ENCODE data around the gene TMPRSS13. TPM values are rescaled to one million over a fixed set of nuclear protein-coding genes. Genes with fewer than 3 reads are reported as not detected.

The TMPRSS13 gene
- total and polyA plus RNA-seq, 2 experiments from 2014 or later = not detected

DNA sequence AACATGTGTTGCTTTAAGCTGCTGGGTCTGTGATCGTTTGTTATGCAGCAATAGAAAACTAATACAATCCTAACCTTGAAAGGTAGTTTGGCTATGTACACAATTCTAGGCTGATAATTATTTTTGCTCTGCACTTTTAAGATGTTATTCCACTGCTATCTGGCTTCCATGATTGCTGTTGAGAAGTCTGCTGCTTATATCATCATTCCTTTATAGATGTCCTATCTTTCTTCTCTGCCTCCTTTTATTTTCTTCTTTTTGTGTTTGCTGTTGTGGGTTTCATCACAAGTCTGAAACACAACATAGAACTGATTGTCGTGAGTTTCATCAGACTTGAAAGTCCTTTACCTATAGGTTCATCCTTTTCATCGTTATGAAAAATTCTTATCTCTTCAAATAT is 76.9 kb downstream of the TMPRSS13 start:
- in situ Hi-C loops (cut with MboI) = no loop called here
- no peaks in the 10 kb centered on the region for H3F3A ChIP-seq (ENCODE audit: insufficient read depth)
- H4K20me1 ChIP-seq (ENCODE audit: insufficient read depth) = no peaks in the 10 kb centered on the region
- H3K4me1 ChIP-seq (ENCODE audit: insufficient read depth) = no peaks in the 10 kb centered on the region
- no peaks in the 10 kb centered on the region for H3K9me3 ChIP-seq (ENCODE audit: low read depth)
- TF ChIP-seq EZH2 (IDR thresholded peaks at IDR 0.05; ENCODE audit: insufficient read depth, poor library complexity, severe bottlenecking) = no peak
- TF ChIP-seq EZH2phosphoT487 (IDR thresholded peaks at IDR 0.05; ENCODE audit: insufficient read depth, low read depth) = no peak
- no peak overlapping the region for H2AFZ ChIP-seq
- H3K36me3 ChIP-seq (ENCODE audit: low read depth) = no peaks in the 10 kb centered on the region
- no peak overlapping the region for H3K27ac ChIP-seq
- 39 to 40% methylated on average over 3 of the region's 3 CpGs for WGBS, 2 experiments (ENCODE audit: low coverage in 1 of 2, low lambda C conversion rate in 2 of 2, missing lambda C conversion rate in 2 of 2)
- no peak overlapping the region for H3K4me2 ChIP-seq (ENCODE audit: unreplicated experiment)
- H3K4me3 ChIP-seq = no peak overlapping the region
- DNase-seq = no peak
- H3K9ac ChIP-seq = no peak overlapping the region
- H3K9me2 ChIP-seq (ENCODE audit: insufficient read depth) = no peaks in the 10 kb centered on the region
- H3K79me2 ChIP-seq (ENCODE audit: insufficient read depth) = no peaks in the 10 kb centered on the region
- peaks cover 5% of the 10 kb centered on the region; the same call in 1 of the 2 replicates for H3K27me3 ChIP-seq (replicated peaks; ENCODE audit: insufficient read depth)

DNA sequence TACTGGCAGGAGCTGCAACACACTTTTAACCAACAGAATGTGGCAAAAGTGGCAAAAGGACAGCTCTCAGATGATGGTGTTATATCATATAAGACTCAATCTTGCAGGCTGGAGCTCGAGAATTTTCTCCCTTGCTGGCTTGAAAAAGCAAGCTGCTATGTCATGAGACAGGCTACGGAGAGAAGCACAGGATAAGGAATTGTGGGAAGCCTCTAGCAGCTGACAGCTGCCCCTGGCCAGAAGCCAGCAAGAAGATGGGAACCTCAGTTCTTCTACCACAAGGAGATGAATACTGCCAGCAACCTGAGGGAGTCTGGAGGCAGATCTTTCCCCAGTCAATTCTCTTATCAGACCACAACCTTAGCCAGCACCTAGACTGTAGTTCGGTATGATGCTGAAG is 77.3 kb downstream of the TMPRSS13 start:
- no peaks in the 10 kb centered on the region for H4K20me1 ChIP-seq (ENCODE audit: insufficient read depth)
- no peaks in the 10 kb centered on the region for H3K79me2 ChIP-seq (ENCODE audit: insufficient read depth)
- H3K9me3 ChIP-seq (ENCODE audit: low read depth) = no peaks in the 10 kb centered on the region
- DNase-seq = no peak
- no peak overlapping the region for H3K4me2 ChIP-seq (ENCODE audit: unreplicated experiment)
- no peaks in the 10 kb centered on the region for H3K36me3 ChIP-seq (ENCODE audit: low read depth)
- no peaks in the 10 kb centered on the region for H3F3A ChIP-seq (ENCODE audit: insufficient read depth)
- H3K9me2 ChIP-seq (ENCODE audit: insufficient read depth) = no peaks in the 10 kb centered on the region
- H3K4me3 ChIP-seq = no peak overlapping the region
- H2AFZ ChIP-seq = no peak overlapping the region
- in situ Hi-C loops (cut with MboI) = no loop called here
- TF ChIP-seq EZH2 (IDR thresholded peaks at IDR 0.05; ENCODE audit: insufficient read depth, poor library complexity, severe bottlenecking) = no peak
- TF ChIP-seq EZH2phosphoT487 (IDR thresholded peaks at IDR 0.05; ENCODE audit: insufficient read depth, low read depth) = no peak
- no peak overlapping the region for H3K27ac ChIP-seq
- no peak overlapping the region for H3K9ac ChIP-seq
- H3K4me1 ChIP-seq (ENCODE audit: insufficient read depth) = no peaks in the 10 kb centered on the region
- WGBS, 2 experiments (ENCODE audit: low coverage in 1 of 2, low lambda C conversion rate in 2 of 2, missing lambda C conversion rate in 2 of 2) = 18 to 19% methylated on average over 3 of the region's 3 CpGs
- H3K27me3 ChIP-seq (replicated peaks; ENCODE audit: insufficient read depth) = peaks cover 5% of the 10 kb centered on the region; the same call in 1 of the 2 replicates

DNA sequence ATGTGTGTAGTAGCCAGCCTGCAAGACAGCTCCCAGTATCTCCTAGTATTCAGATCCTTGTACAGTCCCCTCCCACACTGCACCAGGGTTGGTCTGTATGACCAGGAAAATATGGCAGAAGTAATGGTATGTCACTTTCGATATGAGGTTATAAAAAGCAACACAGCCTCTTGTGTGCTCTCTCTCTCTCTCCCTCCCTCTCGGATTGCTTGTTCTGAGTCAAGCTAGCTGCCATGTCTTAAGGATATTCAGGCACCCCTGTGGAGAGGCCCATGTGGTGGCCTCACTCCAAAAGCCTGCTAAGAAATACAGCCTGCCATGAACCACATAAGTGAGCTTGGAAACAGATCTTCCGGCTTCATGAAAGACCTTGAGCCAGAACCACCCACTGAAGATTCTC is 78.1 kb downstream of the TMPRSS13 start:
- Histone ChIP-seq H3K9me3 (ENCODE audit: low read depth) (no peaks in the 10 kb centered on the region), H3K79me2 (ENCODE audit: insufficient read depth) (no peaks in the 10 kb centered on the region), H3K4me1 (ENCODE audit: insufficient read depth) (no peaks in the 10 kb centered on the region), H2AFZ (no peak overlapping the region), H3K4me3 (no peak overlapping the region), H3K36me3 (ENCODE audit: low read depth) (no peaks in the 10 kb centered on the region), H3K4me2 (ENCODE audit: unreplicated experiment) (no peak overlapping the region), H3K27ac (no peak overlapping the region), H3K27me3 (replicated peaks; ENCODE audit: insufficient read depth) (peaks cover 7% of the 10 kb centered on the region), H4K20me1 (ENCODE audit: insufficient read depth) (no peaks in the 10 kb centered on the region), H3F3A (ENCODE audit: insufficient read depth) (no peaks in the 10 kb centered on the region), H3K9ac (no peak overlapping the region), H3K9me2 (ENCODE audit: insufficient read depth) (no peaks in the 10 kb centered on the region)
- TF ChIP-seq EZH2phosphoT487 (IDR thresholded peaks at IDR 0.05; ENCODE audit: insufficient read depth, low read depth) = no peak
- no peak for TF ChIP-seq EZH2 (IDR thresholded peaks at IDR 0.05; ENCODE audit: insufficient read depth, poor library complexity, severe bottlenecking)
- in situ Hi-C loops (cut with MboI) = no loop called here
- no peak for DNase-seq
- WGBS, 2 experiments (ENCODE audit: low coverage in 1 of 2, low lambda C conversion rate in 2 of 2, missing lambda C conversion rate in 2 of 2) = 23 to 24% methylated on average over 3 of the region's 3 CpGs

Other genes starting within 250 kb of the TMPRSS13 start
- not detected in 2 replicates for gene DSCAML1, start 132.2 kb downstream of the TMPRSS13 start, total RNA-seq (2014; rRNA removed; shearing (Covaris generic))
- not detected in 2 replicates for gene DSCAML1, start 132.2 kb downstream of the TMPRSS13 start, polyA plus RNA-seq (2016; fragmentation: Nextera tagmentation; extraction: Ambion mirVana)
- not detected in 2 replicates for gene FXYD2, start 104.7 kb downstream of the TMPRSS13 start, total RNA-seq (2014; rRNA removed; shearing (Covaris generic))
- not detected in 2 replicates for gene FXYD2, start 104.7 kb downstream of the TMPRSS13 start, polyA plus RNA-seq (2016; fragmentation: Nextera tagmentation; extraction: Ambion mirVana)
- gene FXYD6, start 52.7 kb downstream of the TMPRSS13 start, total RNA-seq (2014; rRNA removed; shearing (Covaris generic)) = not detected in 2 replicates
- 0.20 TPM in 1 of 2 replicates, not detected in the other for gene FXYD6, start 52.7 kb downstream of the TMPRSS13 start, polyA plus RNA-seq (2016; fragmentation: Nextera tagmentation; extraction: Ambion mirVana)
- gene IL10RA, start 57.0 kb upstream of the TMPRSS13 start, total RNA-seq (2014; rRNA removed; shearing (Covaris generic)) = not detected in 2 replicates
- gene IL10RA, start 57.0 kb upstream of the TMPRSS13 start, polyA plus RNA-seq (2016; fragmentation: Nextera tagmentation; extraction: Ambion mirVana) = not detected in 2 replicates
- gene TMPRSS4, start 147.7 kb upstream of the TMPRSS13 start, total RNA-seq (2014; rRNA removed; shearing (Covaris generic)) = not detected in 2 replicates
- gene TMPRSS4, start 147.7 kb upstream of the TMPRSS13 start, polyA plus RNA-seq (2016; fragmentation: Nextera tagmentation; extraction: Ambion mirVana) = not detected in 2 replicates
- not detected in 2 replicates for gene SMIM35, start 157.6 kb upstream of the TMPRSS13 start, total RNA-seq (2014; rRNA removed; shearing (Covaris generic))
- gene SMIM35, start 157.6 kb upstream of the TMPRSS13 start, polyA plus RNA-seq (2016; fragmentation: Nextera tagmentation; extraction: Ambion mirVana) = not detected in 2 replicates
- not detected in 2 replicates for gene SCN4B, start 223.4 kb upstream of the TMPRSS13 start, total RNA-seq (2014; rRNA removed; shearing (Covaris generic))
- gene SCN4B, start 223.4 kb upstream of the TMPRSS13 start, polyA plus RNA-seq (2016; fragmentation: Nextera tagmentation; extraction: Ambion mirVana) = not detected in 2 replicates
- gene SCN2B, start 247.2 kb upstream of the TMPRSS13 start, total RNA-seq (2014; rRNA removed; shearing (Covaris generic)) = not detected in 2 replicates
- gene SCN2B, start 247.2 kb upstream of the TMPRSS13 start, polyA plus RNA-seq (2016; fragmentation: Nextera tagmentation; extraction: Ambion mirVana) = not detected in 2 replicates